Adipocyte (in vitro differentiated cells): ENCODE results near the gene LIMK1.

Source experiments
- DNase-seq: peaks from one replicate; pipeline ENCODE4 v3.0.0-alpha.2; 2015; ENCODE audit warnings: low read depth
- H3K27me3 ChIP-seq: replicated peaks from 2 replicates; pipeline ENCODE4 v1.7.0; 2013; ENCODE audit warnings: mild to moderate bottlenecking, low read length, moderate library complexity; ENCODE audit not compliant: control insufficient read depth, insufficient read depth
- H3K36me3 ChIP-seq: 2 replicates; pipeline ENCODE4 v1.7.0; 2013; ENCODE audit warnings: low read length, mild to moderate bottlenecking, moderate library complexity; ENCODE audit not compliant: control insufficient read depth, insufficient read depth, severe bottlenecking
- H3K4me1 ChIP-seq: 2 replicates; pipeline ENCODE4 v1.7.0; 2013; ENCODE audit warnings: mild to moderate bottlenecking, low read length, moderate library complexity; ENCODE audit not compliant: control insufficient read depth, insufficient read depth
- H3K4me3 ChIP-seq: 2 replicates; pipeline ENCODE4 v1.7.0; 2013; ENCODE audit warnings: mild to moderate bottlenecking, low read length, moderate library complexity
- H3K9ac ChIP-seq: 2 replicates; pipeline ENCODE4 v1.7.0; 2013; ENCODE audit warnings: mild to moderate bottlenecking, low read length, moderate library complexity
- H3K9me3 ChIP-seq: 2 replicates; pipeline ENCODE4 v1.7.0; 2013; ENCODE audit warnings: mild to moderate bottlenecking, low read length, moderate library complexity; ENCODE audit not compliant: control insufficient read depth

Gene LIMK1

DNA sequence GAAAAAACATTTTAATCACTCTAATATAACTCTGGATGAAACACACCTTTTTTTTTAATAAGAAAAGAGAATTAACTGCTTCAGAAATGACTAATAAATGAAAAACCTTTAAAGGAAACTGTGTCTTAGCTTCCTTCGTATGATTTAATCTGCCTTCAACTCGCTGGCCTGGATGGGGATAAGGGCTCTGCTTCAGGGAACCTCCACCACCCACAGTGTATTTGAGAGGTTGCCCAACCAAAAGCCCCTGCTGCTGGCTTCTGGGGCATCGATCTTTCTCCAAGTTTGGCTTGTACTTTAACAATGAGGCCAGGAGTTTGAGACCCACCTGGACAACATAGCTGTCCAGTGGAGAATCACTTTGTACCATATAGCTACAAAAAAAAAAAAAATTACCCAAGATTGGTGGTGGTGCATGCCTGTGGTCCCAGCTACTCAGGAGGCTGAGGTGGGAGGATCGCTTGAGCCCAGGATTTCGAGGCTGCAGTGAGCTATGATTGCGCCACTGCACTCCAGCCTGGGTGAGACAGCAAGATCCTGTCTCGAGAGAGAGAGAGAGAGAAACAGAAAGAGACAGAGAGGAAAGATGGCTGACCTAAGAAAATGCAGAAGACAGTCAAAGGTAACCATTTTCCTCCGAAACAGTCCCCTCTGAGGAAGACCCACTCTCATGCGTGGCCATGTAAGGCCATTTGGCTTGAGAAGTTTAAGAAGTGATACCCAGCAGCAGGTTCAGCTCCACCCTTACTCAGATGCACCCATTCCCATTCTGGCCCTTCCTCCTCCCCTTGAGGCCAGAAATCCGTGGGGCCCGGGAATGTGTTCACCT is 13.6 kb upstream of the LIMK1 start:
- no peak overlapping the region for H3K9ac ChIP-seq
- no peak overlapping the region for H3K4me3 ChIP-seq
- DNase-seq: no peak
- no peaks in the 10 kb centered on the region for H3K27me3 ChIP-seq
- H3K4me1 ChIP-seq: no peaks in the 10 kb centered on the region
- peaks cover 14% of the 10 kb centered on the region for H3K36me3 ChIP-seq
- no peaks in the 10 kb centered on the region for H3K9me3 ChIP-seq

DNA sequence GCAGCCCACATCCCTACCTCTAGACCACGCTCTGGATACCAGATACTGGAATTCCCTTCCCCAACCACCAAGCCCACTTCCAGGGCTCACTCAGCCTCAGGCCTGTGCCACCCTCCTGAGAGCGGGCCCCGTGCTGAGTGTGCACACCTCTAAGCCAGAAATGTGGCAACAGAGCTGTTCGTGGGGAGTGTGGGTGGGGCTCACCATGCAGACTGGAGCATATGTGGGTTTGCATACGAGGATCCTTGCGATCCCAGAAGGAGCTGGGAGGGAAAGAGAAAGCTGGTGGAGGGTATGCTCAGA is 13.0 kb upstream of the LIMK1 start:
- Histone ChIP-seq H3K9me3 (no peaks in the 10 kb centered on the region), H3K9ac (no peak overlapping the region), H3K4me3 (no peak overlapping the region), H3K4me1 (no peaks in the 10 kb centered on the region), H3K27me3 (no peaks in the 10 kb centered on the region), H3K36me3 (peaks cover 12% of the 10 kb centered on the region)
- no peak for DNase-seq

DNA sequence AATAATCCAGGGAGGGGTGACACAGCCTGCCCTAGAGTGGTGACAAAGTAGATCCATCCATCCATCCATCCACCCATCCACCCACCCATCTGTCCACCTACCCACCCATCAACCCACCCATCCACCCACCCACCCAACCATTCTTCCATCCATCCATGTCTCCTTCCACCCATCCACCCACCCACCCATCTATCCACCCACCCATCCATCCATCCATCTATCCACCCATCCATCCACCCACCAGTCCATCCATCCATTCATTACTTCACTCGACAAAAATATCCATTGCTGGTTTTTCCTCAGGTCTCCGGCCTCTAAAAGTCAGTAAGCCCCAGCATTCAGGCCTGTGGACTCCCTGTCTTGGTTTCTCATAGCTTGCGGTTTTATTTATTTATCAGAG is 12.5 kb upstream of the LIMK1 start:
- DNase-seq: no peak

DNA sequence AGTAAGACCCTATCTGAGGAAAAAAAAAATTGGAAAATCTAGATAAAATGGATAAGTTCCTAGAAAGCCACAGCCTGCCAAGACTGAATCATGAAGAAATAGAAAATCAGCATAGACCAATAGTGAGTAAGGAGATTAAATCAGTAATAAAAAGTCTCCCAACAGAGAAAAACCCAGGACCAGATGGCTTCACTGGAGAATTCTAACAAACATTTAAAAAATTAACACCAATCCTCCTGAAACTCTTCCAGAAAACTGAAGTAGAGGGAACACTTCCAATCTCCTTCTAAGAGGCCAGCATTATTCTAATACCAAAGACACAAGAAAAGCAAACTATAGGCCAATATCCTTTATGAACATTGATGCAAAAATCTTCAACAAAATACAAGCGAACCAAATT is 8.8 kb upstream of the LIMK1 start:
- no peak overlapping the region for H3K9ac ChIP-seq
- no peak overlapping the region for H3K4me3 ChIP-seq
- peaks cover 11% of the 10 kb centered on the region for H3K4me1 ChIP-seq
- no peaks in the 10 kb centered on the region for H3K27me3 ChIP-seq
- H3K36me3 ChIP-seq: no peaks in the 10 kb centered on the region
- no peak for DNase-seq
- H3K9me3 ChIP-seq: no peaks in the 10 kb centered on the region

More for the DNA sequence above, 12.5 kb upstream of the LIMK1 start:
- no peak overlapping the region for H3K4me3 ChIP-seq
- no peaks in the 10 kb centered on the region for H3K4me1 ChIP-seq
- no peaks in the 10 kb centered on the region for H3K9me3 ChIP-seq
- no peak overlapping the region for H3K9ac ChIP-seq
- H3K27me3 ChIP-seq: no peaks in the 10 kb centered on the region
- H3K36me3 ChIP-seq: peaks cover 7% of the 10 kb centered on the region

DNA sequence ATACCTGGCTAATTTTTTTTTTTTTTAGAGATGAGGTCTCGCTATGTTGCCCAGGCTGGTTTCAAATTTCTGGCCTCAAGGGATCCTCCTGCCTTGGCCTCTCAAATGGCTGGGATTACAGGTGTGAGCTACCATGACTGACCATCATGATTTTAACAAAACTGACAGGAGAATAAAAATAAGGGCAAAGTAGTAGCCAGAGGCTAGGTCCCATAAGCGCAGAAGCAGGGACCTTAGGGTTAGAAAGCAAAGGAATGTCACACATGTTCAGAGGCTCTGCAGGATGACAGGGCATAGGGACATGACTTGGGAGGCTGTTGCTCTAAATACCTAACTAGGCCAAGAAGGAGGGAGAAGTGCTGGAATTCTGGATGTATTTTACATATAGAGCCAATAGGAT is 5.1 kb upstream of the LIMK1 start:
- no peak overlapping the region for H3K9ac ChIP-seq
- DNase-seq: no peak
- no peaks in the 10 kb centered on the region for H3K36me3 ChIP-seq

DNA sequence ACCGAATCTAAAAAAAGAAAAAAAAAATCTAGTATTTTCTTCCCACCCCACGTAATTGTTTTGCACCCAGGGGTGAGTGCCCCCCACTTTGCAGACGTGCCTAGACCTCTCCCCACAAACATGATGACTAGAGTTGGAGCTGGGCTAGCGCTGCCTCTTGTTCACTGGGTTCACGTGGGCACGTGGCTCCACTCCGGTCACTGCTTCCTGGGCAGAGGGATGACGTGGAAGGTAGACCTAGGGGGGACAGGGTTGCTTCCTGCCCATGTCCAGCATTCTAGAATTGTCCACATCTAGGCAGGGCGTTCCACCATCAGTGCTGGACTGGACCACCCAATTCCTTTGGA is 861 bp upstream of the LIMK1 start:
- Histone ChIP-seq H3K4me1 (peaks cover 30% of the 10 kb centered on the region), H3K9ac (peak overlapping the region; percentile 72), H3K27me3 (no peaks in the 10 kb centered on the region), H3K4me3 (no peak overlapping the region), H3K9me3 (no peaks in the 10 kb centered on the region), H3K36me3 (no peaks in the 10 kb centered on the region)
- no peak for DNase-seq

More for the DNA sequence above, 5.1 kb upstream of the LIMK1 start:
- peaks cover 18% of the 10 kb centered on the region for H3K4me1 ChIP-seq
- H3K9me3 ChIP-seq: no peaks in the 10 kb centered on the region
- H3K4me3 ChIP-seq: no peak overlapping the region
- H3K27me3 ChIP-seq: no peaks in the 10 kb centered on the region

DNA sequence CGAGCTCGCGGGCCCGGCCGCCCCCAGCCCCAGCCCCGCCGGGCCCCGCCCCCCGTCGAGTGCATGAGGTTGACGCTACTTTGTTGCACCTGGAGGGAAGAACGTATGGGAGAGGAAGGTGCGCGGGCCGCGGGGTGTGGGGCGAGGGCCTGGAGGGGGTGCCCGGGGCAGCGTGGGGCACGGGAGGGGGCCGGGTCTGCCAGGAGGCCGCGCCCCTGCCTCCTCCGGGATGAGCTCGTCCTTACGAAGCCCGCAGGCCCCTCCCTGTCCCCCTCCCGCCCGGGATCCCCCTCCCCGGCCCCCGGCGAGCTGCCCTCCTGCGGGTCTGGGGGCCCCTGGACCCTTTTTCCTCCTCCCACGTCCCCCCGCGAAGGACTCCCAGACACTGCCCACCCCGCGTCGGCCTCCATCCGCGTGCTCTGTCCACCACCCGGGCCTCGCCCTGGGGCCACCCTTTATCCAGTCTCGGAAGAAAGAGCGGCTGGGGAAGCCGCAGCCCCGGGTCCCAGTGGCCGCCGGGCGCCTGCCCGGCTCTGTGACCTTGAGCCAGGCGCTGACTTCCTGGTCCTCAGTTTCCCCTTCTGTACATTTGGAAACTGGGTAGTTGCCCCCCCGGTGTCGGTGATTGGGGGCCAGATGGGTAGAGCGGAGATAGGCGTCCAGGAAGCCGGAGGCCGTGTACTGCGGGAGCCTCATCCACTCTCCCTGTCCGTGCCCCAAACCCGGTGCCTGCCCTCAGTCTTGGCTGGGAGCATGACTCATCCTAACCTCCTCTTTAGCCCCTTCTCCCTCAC is 521 bp downstream of the LIMK1 start:
- H3K9ac ChIP-seq: peak overlapping the region; percentile 88
- H3K9me3 ChIP-seq: no peaks in the 10 kb centered on the region
- H3K4me1 ChIP-seq: peaks cover 22% of the 10 kb centered on the region
- no peaks in the 10 kb centered on the region for H3K27me3 ChIP-seq
- DNase-seq: peak; percentile 85
- peaks cover 8% of the 10 kb centered on the region for H3K36me3 ChIP-seq
- H3K4me3 ChIP-seq: peak overlapping the region; percentile 84

DNA sequence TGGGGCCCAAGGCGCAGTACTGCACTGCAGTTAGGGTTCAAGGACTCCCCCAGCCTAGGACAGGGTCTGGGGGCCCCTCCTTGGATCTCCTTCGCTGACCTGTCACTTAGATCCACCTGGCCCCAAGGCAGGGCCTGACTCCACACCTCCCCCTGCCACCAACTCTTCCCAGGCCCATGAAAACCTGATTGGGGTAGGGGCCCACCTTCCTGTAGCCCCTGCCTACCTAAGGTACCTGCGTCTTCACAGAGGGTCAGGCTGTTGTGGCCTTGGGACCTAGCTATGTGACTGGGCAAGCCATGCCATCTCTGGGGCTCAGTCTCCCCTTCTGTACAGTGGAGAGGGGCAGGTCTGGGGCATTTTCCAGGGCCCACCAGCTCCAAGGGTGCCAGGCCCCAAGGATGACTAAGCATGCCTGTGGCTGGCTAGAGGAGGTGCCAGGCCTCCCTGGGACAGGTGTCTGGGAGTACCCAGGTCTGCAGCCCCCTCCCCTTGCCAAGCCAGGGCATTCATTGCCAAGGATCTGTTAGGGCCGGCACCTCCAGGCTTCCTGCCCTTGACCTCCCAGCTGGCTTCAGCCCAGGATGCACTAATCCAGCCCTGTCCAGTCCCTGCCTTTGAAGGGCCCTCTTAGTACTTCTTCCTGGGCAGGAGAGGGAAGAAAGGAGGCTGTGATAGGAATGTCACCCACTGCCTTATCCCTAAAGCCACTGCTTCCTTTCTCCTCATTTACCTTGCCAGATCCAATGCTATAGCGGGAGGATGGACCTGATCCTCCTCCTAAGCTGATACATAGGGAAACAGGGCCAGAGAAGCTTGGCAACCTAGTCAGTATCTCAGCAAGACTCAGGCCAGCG is 1.3 kb downstream of the LIMK1 start:
- Histone ChIP-seq H3K4me3 (peak overlapping the region; percentile 84), H3K4me1 (peaks cover 17% of the 10 kb centered on the region), H3K27me3 (no peaks in the 10 kb centered on the region), H3K9me3 (no peaks in the 10 kb centered on the region), H3K36me3 (peaks cover 10% of the 10 kb centered on the region), H3K9ac (peak overlapping the region; percentile 88)
- no peak for DNase-seq

DNA sequence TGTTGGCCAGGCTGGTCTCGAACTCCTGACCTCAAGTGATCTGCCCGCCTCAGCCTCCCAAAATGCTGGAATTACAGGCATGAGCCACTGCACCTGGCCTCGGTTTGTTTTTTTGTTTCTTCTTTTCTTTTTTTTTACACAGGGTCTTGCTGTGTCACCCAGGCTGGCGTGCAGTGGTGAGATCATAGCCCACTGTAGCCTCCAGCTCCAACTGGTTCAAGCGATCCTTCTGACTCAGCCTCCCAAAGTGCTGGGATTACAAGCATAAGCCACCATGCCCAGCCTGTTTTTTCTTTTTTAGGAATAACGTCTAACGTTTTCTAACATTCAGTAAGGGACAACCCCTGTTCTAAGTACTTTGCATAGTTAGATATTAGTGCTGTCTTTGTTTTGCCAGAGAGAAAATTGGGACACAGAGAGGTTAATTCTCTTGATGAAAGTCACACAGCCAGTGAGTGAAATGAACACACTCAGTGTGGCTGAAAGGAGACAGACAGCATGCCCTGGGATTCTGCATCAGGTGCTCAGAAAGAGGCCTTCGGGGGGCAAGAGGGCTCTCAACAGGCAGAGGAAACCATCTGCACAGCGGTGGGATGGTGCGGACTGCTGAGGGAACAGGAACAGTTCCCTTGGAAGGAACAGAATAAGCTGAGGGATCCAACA is 4.3 kb downstream of the LIMK1 start:
- no peak overlapping the region for H3K4me3 ChIP-seq
- H3K9ac ChIP-seq: no peak overlapping the region
- H3K36me3 ChIP-seq: peaks cover 10% of the 10 kb centered on the region
- no peaks in the 10 kb centered on the region for H3K9me3 ChIP-seq
- H3K4me1 ChIP-seq: peaks cover 22% of the 10 kb centered on the region
- DNase-seq: no peak
- H3K27me3 ChIP-seq: no peaks in the 10 kb centered on the region

DNA sequence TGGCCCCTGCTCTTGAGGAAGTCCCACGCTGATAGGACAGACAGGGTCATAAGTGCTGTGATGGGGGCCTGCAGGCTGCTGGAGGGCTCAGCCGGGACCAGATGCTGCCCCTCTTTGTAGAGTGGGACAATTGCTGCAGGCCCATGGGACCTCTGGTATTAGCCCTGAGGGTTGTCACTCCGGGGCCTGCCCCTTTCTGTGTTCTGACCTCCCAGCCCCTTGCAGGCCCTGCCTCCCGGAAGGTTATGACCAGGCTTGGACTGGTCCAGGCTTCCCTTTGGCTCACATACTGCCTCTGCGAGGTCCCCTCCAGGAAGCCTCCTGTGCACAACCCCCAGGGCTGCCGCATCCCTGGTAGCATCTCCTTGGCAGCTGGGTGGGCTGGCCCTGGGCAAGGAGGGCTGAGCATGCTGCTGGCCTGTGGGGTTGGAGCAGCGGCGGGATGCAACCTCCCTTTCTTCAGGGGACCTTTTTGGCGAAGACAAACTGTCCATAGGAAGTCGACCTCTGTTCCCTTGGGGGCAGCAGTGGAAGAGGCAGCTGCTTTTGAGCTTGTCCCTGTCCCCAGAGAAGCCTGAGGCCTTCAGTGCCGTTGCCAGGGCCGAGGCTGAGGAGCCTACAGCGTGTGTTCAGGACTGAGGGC is 8.8 kb downstream of the LIMK1 start:
- no peak for DNase-seq
- no peak overlapping the region for H3K4me3 ChIP-seq
- peak overlapping the region; percentile 36 for H3K9ac ChIP-seq
- H3K27me3 ChIP-seq: no peaks in the 10 kb centered on the region
- H3K4me1 ChIP-seq: peaks cover 26% of the 10 kb centered on the region
- H3K9me3 ChIP-seq: peaks cover 5% of the 10 kb centered on the region
- peaks cover 13% of the 10 kb centered on the region for H3K36me3 ChIP-seq
